HCT116 (cell line): Measurements from ENCODE around the gene NOL3. TPM values are rescaled to one million over a fixed set of nuclear protein-coding genes. Genes with fewer than 3 reads are reported as not detected.

ENCODE experiments used
- ATAC-seq: fragments of 200-7000 bp; cut with Tn5 transposase; 2 replicates; pipeline ENCODE4 v1.9.1; 2020; ENCODE audit warnings: mild to moderate bottlenecking, moderate library complexity
- BruUV-seq: library from RNA; stranded (reverse); fragments of 400-500 nt; replicated peaks from 2 replicates; lab custom pipeline; 2021; lab: Mats Ljungman, UMichigan
- CTCF ChIA-PET: fragments of 300-600 bp; sonication (Branson Sonifier 250); formaldehyde crosslinking; loops from one replicate; lab custom pipeline; 2021; ENCODE audit warnings: antibody characterized with exemption; lab: Charles Lee
- POLR2A ChIA-PET: fragments of 300-600, 350-600 bp; sonication (Branson Sonifier 250); formaldehyde crosslinking; loops from one replicate; lab custom pipeline; 2021; ENCODE audit warnings: antibody characterized with exemption; lab: Charles Lee
- RAD21 ChIA-PET, 2 experiments: fragments of 300-600 bp; sonication (Branson Sonifier 250); formaldehyde crosslinking; loops; one replicate each; lab custom pipeline; 2023; ENCODE audit warnings: low total read pairs in 2 of 2; ENCODE audit not compliant: uncharacterized antibody in 2 of 2, unreplicated experiment in 2 of 2, low non-redundant PET in 1 of 2; lab: Charles Lee
- DNase-seq: peaks from one replicate; pipeline ENCODE4 v3.0.0-alpha.2; 2010; ENCODE audit warnings: low read depth, low spot score
- H2AFZ ChIP-seq: fragments of 200-600 bp; shearing (Covaris generic), sonication (generic); 2 replicates; pipeline ENCODE4 v1.6.1; 2017; ENCODE audit warnings: low read depth, mixed run types, mixed read lengths, antibody characterized with exemption, low read length; ENCODE audit not compliant: poor library complexity, severe bottlenecking
- H3K27ac ChIP-seq: 2 replicates; pipeline ENCODE4 v1.5.1; 2012; ENCODE audit warnings: low read depth, low read length
- H3K27me3 ChIP-seq: fragments of 200-600 bp; sonication (generic); 2 replicates; pipeline ENCODE4 v1.6.1; 2016; ENCODE audit warnings: mixed run types, low read length, mixed read lengths; ENCODE audit not compliant: insufficient read depth
- H3K36me3 ChIP-seq, 2 experiments: fragments of 200-500 bp in 1 of 2; fragments of 200-600 bp in 1 of 2; sonication (Bioruptor generic) in 1 of 2; sonication (generic) in 1 of 2; 2 replicates each; pipeline versions ENCODE4 v1.5.1 to v1.6.1; 2014 to 2016; ENCODE audit warnings: low read length in 2 of 2, inconsistent platforms in 1 of 2, mixed read lengths in 1 of 2, mixed run types in 1 of 2; ENCODE audit not compliant: insufficient read depth in 2 of 2, control insufficient read depth in 1 of 2
- H3K4me1 ChIP-seq, 2 experiments: fragments of 200-600 bp in 1 of 2; sonication (generic) in 1 of 2; 2 replicates each; pipeline versions ENCODE4 v1.5.1 to v1.6.1; 2012 to 2017; ENCODE audit warnings: low read length in 2 of 2, inconsistent platforms in 1 of 2, mild to moderate bottlenecking in 1 of 2, mixed read lengths in 1 of 2, mixed run types in 1 of 2, moderate library complexity in 1 of 2; ENCODE audit not compliant: insufficient read depth in 2 of 2, control insufficient read depth in 1 of 2
- H3K4me2 ChIP-seq: fragments of 200-600 bp; sonication (generic); 2 replicates; pipeline ENCODE4 v1.6.1; 2017; ENCODE audit warnings: mixed run types, low read length, mixed read lengths
- H3K4me3 ChIP-seq, 2 experiments: fragments of 200-600 bp in 1 of 2; sonication (generic) in 1 of 2; replicated peaks in 1 of 2; 2 replicates each; pipeline ENCODE4 v1.5.1; 2011 to 2016; ENCODE audit warnings: low read length in 2 of 2, control low read depth in 1 of 2, low read depth in 1 of 2, mild to moderate bottlenecking in 1 of 2, mixed read lengths in 1 of 2, mixed run types in 1 of 2
- H3K79me2 ChIP-seq: fragments of 200-600 bp; sonication (generic); 2 replicates; pipeline ENCODE4 v1.6.1; 2017; ENCODE audit warnings: mild to moderate bottlenecking, mixed run types, low read length, moderate library complexity, mixed read lengths; ENCODE audit not compliant: insufficient read depth
- H3K9ac ChIP-seq: fragments of 200-600 bp; sonication (generic); 2 replicates; pipeline ENCODE4 v1.6.1; 2016; ENCODE audit warnings: low read length, mixed read lengths
- H3K9me2 ChIP-seq: fragments of 200-600 bp; sonication (generic), shearing (Covaris generic); 2 replicates; pipeline ENCODE4 v1.6.1; 2017; ENCODE audit warnings: mixed run types, mild to moderate bottlenecking, moderate library complexity; ENCODE audit not compliant: insufficient read depth
- H3K9me3 ChIP-seq, 2 experiments: fragments of 200-500 bp in 1 of 2; fragments of 200-600 bp in 1 of 2; sonication (Bioruptor generic) in 1 of 2; sonication (generic) in 1 of 2; 2 replicates each; pipeline ENCODE4 v1.6.1; 2014 to 2017; ENCODE audit warnings: low read length in 2 of 2, mixed read lengths in 2 of 2, inconsistent platforms in 1 of 2, low read depth in 1 of 2, mild to moderate bottlenecking in 1 of 2, mixed run types in 1 of 2, moderate library complexity in 1 of 2; ENCODE audit not compliant: control insufficient read depth in 1 of 2, insufficient read depth in 1 of 2
- H4K20me1 ChIP-seq: fragments of 200-600 bp; sonication (generic), shearing (Covaris generic); 2 replicates; pipeline ENCODE4 v1.6.1; 2017; ENCODE audit warnings: mixed run types, mild to moderate bottlenecking, moderate library complexity; ENCODE audit not compliant: insufficient read depth
- CTCF ChIP-seq, 3 experiments: fragments of 200-600 bp in 1 of 3; sonication (generic) in 1 of 3; IDR thresholded peaks in 2 of 3; conservative IDR thresholded peaks in 1 of 3; 2 replicates each; pipeline ENCODE4 v1.5.1; 2012 to 2017; ENCODE audit warnings: low read depth in 2 of 3, low read length in 2 of 3, antibody characterized with exemption in 1 of 3, borderline replicate concordance in 1 of 3, control low read depth in 1 of 3, mild to moderate bottlenecking in 1 of 3, mixed read lengths in 1 of 3, mixed run types in 1 of 3, moderate library complexity in 1 of 3; ENCODE audit not compliant: insufficient read depth in 1 of 3
- EZH2 ChIP-seq: fragments of 200-600 bp; sonication (generic); IDR thresholded peaks from 2 replicates; pipeline ENCODE4 v1.6.1; 2017; ENCODE audit warnings: antibody characterized with exemption, mixed run types
- POLR2A ChIP-seq: IDR thresholded peaks from 2 replicates; pipeline ENCODE4 v1.7.0; 2011; ENCODE audit warnings: borderline replicate concordance; ENCODE audit not compliant: insufficient read depth, insufficient read length; ENCODE audit errors: extremely low read depth
- POLR2AphosphoS5 ChIP-seq: IDR thresholded peaks from 2 replicates; pipeline ENCODE4 v1.6.1; 2011; ENCODE audit warnings: mild to moderate bottlenecking, low read depth, low read length, moderate library complexity
- SRF ChIP-seq: IDR thresholded peaks from 2 replicates; pipeline ENCODE4 v1.6.1; 2012; ENCODE audit warnings: low read depth
- TCF7L2 ChIP-seq: IDR thresholded peaks from 2 replicates; pipeline ENCODE4 v1.7.0; 2011; ENCODE audit warnings: borderline replicate concordance, inconsistent platforms; ENCODE audit not compliant: insufficient read depth, insufficient read length; ENCODE audit errors: extremely low read depth
- YY1 ChIP-seq: IDR thresholded peaks from 2 replicates; pipeline ENCODE4 v1.6.1; 2011; ENCODE audit warnings: low read length, low read depth, moderate library complexity, mild to moderate bottlenecking; ENCODE audit not compliant: insufficient replicate concordance; ENCODE audit errors: extremely low read depth
- ZBTB33 ChIP-seq: IDR thresholded peaks from 2 replicates; pipeline ENCODE4 v1.6.1; 2011; ENCODE audit warnings: mild to moderate bottlenecking, low read length, moderate library complexity; ENCODE audit not compliant: insufficient replicate concordance; ENCODE audit errors: extremely low read depth
- ZFX ChIP-seq: fragments of 450-650 bp; IDR thresholded peaks from 2 replicates; pipeline ENCODE4 v1.6.1; 2017
- intact Hi-C: fragments of 100-400 bp; cut with micrococcal nuclease; formaldehyde crosslinking; loops from 2 replicates; pipeline ENCODE4 v1.10.0; 2022
- total RNA-seq: library from RNA; stranded (reverse); gene quantifications from one replicate; pipeline ENCODE4 v1.2.1, GENCODE V29; 2021; ENCODE audit not compliant: unreplicated experiment

The NOL3 gene
- total RNA-seq, 1 experiment from 2014 or later: 54.0 TPM

- TF ChIP-seq EZH2: no peak
- no peak for TF ChIP-seq SRF
- peak; percentile 50 for TF ChIP-seq YY1
- no peak for TF ChIP-seq TCF7L2
- TF ChIP-seq ZBTB33: peak; percentile 43
- TF ChIP-seq CTCF (IDR thresholded peaks at IDR 0.05 in 2 of 3, conservative IDR thresholded peaks at IDR 0.05 in 1 of 3; ENCODE audit: borderline replicate concordance in 1 of 3, insufficient read depth in 1 of 3, low read depth in 2 of 3, low read length in 2 of 3): 0 out of 6 replicates have a peak, but pooled peaks of 1 of the 3 experiments have one; percentile 6
- peak; percentile 82 for TF ChIP-seq POLR2A
- peak; percentile 95 for TF ChIP-seq POLR2AphosphoS5
- TF ChIP-seq ZFX: peak; percentile 56; the same call in 1 of the 2 replicates
- TF ChIP-seq, all 23 proteins: peak for 6
- Histone ChIP-seq H3K4me3 (peak overlapping the region; percentile 46 to 67), H3K27ac (peak overlapping the region; percentile 95), H3K9me2 (no peaks in the 10 kb centered on the region), H3K79me2 (peaks cover 9% of the 10 kb centered on the region), H3K9me3 (no peaks in the 10 kb centered on the region), H3K4me1 (peaks cover 48 to 78% of the 10 kb centered on the region in 2 experiments), H2AFZ (no peak overlapping the region), H3K36me3 (0 out of 4 replicates have a peak, but pooled peaks cover 0 to 6% of the 10 kb centered on the region in 2 experiments), H4K20me1 (no peaks in the 10 kb centered on the region), H3K4me2 (peak overlapping the region; percentile 93), H3K9ac (peak overlapping the region; percentile 77), H3K27me3 (no peaks in the 10 kb centered on the region)
- ChIA-PET CTCF (interaction anchor here (0.7 to 3.4 kb wide), 7 partner anchors 8 to 235 kb away, joined by 3 to 14 read pairs (median 5); partner anchors contain the start of genes ELMO3 and NOL3), POLR2A (interaction anchor here (0.6 to 1.4 kb wide), 6 partner anchors 8 to 275 kb away, joined by 3 to 5 read pairs (median 3); partner anchors contain the start of genes FHOD1 and NOL3), RAD21 (interaction anchor here in 1 of 2 experiments (0.6 kb wide), 1 partner anchor 208 kb away, joined by 3 read pairs; no protein-coding TSS in a partner anchor)
- peak; percentile 79 for ATAC-seq
- no TSS peak for BruUV-seq
- peak; percentile 93 for DNase-seq
- intact Hi-C loops: no loop called here
Measured at GRCh38 chr16:67177743-67178699, 7.7 kb downstream of the NOL3 start.
